ENCODE data around the gene FAM8A1. TPM values are rescaled to one million over a fixed set of nuclear protein-coding genes. Genes with fewer than 3 reads are reported as not detected.

Gene FAM8A1
- total and polyA plus RNA-seq, 2 of the 13 experiments (the other 11 are each of a cell fraction or from before 2014, with no cell fraction given) = 30.5 to 34.3 TPM

DNA sequence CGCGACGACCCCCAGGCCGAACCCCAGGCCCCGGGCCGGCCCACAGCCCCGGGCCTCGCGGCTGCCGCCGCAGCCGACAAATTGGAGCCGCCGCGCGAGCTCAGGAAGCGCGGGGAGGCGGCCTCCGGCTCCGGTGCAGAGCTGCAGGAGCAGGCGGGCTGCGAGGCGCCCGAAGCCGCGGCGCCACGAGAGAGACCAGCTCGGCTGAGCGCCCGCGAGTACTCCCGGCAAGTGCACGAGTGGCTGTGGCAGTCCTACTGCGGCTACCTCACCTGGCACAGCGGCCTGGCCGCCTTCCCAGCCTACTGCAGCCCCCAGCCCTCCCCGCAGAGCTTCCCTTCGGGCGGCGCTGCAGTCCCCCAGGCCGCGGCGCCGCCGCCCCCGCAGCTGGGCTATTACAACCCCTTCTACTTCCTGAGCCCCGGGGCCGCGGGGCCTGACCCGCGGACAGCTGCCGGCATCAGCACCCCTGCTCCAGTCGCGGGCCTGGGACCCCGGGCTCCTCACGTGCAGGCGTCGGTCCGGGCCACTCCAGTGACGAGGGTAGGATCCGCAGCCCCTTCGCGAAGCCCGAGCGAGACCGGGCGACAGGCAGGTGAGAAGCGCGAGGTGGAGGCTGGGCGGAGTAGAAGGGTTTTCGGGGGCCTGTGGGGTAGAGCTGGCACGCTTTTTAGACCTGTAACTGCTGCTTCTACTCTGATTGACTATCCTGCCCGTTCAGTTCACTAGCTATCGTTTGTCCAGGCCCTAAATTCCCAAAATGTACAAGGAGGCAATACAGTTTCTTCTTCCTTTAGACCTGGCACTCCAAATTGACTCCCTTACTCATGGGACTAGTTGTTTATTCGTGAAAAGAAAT lies 654 bp downstream of the FAM8A1 start (continued):
- TF ChIP-seq, protein P1, sequence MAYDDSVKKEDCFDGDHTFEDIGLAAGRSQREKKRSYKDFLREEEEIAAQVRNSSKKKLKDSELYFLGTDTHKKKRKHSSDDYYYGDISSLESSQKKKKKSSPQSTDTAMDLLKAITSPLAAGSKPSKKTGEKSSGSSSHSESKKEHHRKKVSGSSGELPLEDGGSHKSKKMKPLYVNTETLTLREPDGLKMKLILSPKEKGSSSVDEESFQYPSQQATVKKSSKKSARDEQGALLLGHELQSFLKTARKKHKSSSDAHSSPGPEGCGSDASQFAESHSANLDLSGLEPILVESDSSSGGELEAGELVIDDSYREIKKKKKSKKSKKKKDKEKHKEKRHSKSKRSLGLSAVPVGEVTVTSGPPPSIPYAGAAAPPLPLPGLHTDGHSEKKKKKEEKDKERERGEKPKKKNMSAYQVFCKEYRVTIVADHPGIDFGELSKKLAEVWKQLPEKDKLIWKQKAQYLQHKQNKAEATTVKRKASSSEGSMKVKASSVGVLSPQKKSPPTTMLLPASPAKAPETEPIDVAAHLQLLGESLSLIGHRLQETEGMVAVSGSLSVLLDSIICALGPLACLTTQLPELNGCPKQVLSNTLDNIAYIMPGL (CRISPR knock-in tag; IDR thresholded peaks at IDR 0.05; ENCODE audit: borderline replicate concordance in 1 of 2, low read depth in 1 of 2) = peak; percentile 15 to 68; a peak in 2 of 4 replicates
- TF ChIP-seq ZBTB14 (CRISPR knock-in tag; IDR thresholded peaks at IDR 0.05) = peak; percentile 14
- TF ChIP-seq, protein P2, sequence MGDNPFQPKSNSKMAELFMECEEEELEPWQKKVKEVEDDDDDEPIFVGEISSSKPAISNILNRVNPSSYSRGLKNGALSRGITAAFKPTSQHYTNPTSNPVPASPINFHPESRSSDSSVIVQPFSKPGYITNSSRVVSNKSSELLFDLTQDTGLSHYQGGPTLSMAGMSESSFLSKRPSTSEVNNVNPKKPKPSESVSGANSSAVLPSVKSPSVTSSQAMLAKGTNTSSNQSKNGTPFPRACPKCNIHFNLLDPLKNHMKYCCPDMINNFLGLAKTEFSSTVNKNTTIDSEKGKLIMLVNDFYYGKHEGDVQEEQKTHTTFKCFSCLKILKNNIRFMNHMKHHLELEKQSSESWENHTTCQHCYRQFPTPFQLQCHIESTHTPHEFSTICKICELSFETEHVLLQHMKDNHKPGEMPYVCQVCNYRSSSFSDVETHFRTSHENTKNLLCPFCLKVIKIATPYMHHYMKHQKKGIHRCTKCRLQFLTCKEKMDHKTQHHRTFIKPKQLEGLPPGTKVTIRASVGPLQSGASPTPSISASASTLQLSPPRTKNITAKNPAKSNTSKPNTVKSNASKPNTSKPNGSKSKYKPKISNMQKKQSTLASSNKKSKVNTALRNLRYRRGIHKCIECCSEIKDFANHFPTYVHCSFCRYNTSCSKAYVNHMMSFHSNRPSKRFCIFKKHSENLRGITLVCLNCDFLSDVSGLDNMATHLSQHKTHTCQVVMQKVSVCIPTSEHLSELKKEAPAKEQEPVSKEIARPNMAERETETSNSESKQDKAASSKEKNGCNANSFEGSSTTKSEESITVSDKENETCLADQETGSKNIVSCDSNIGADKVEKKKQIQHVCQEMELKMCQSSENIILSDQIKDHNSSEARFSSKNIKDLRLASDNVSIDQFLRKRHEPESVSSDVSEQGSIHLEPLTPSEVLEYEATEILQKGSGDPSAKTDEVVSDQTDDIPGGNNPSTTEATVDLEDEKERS (CRISPR knock-in tag; IDR thresholded peaks at IDR 0.05) = no peak
- no peak for TF ChIP-seq KAT2B (IDR thresholded peaks at IDR 0.05; ENCODE audit: borderline replicate concordance, low read depth, low read length)
- no peak for TF ChIP-seq RFXANK (CRISPR knock-in tag; IDR thresholded peaks at IDR 0.05)
- TF ChIP-seq, protein P3, sequence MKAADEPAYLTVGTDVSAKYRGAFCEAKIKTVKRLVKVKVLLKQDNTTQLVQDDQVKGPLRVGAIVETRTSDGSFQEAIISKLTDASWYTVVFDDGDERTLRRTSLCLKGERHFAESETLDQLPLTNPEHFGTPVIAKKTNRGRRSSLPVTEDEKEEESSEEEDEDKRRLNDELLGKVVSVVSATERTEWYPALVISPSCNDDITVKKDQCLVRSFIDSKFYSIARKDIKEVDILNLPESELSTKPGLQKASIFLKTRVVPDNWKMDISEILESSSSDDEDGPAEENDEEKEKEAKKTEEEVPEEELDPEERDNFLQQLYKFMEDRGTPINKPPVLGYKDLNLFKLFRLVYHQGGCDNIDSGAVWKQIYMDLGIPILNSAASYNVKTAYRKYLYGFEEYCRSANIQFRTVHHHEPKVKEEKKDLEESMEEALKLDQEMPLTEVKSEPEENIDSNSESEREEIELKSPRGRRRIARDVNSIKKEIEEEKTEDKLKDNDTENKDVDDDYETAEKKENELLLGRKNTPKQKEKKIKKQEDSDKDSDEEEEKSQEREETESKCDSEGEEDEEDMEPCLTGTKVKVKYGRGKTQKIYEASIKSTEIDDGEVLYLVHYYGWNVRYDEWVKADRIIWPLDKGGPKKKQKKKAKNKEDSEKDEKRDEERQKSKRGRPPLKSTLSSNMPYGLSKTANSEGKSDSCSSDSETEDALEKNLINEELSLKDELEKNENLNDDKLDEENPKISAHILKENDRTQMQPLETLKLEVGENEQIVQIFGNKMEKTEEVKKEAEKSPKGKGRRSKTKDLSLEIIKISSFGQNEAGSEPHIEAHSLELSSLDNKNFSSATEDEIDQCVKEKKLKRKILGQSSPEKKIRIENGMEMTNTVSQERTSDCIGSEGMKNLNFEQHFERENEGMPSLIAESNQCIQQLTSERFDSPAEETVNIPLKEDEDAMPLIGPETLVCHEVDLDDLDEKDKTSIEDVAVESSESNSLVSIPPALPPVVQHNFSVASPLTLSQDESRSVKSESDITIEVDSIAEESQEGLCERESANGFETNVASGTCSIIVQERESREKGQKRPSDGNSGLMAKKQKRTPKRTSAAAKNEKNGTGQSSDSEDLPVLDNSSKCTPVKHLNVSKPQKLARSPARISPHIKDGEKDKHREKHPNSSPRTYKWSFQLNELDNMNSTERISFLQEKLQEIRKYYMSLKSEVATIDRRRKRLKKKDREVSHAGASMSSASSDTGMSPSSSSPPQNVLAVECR (CRISPR knock-in tag; IDR thresholded peaks at IDR 0.05; ENCODE audit: borderline replicate concordance) = peak; percentile 81
- TF ChIP-seq, protein P4, sequence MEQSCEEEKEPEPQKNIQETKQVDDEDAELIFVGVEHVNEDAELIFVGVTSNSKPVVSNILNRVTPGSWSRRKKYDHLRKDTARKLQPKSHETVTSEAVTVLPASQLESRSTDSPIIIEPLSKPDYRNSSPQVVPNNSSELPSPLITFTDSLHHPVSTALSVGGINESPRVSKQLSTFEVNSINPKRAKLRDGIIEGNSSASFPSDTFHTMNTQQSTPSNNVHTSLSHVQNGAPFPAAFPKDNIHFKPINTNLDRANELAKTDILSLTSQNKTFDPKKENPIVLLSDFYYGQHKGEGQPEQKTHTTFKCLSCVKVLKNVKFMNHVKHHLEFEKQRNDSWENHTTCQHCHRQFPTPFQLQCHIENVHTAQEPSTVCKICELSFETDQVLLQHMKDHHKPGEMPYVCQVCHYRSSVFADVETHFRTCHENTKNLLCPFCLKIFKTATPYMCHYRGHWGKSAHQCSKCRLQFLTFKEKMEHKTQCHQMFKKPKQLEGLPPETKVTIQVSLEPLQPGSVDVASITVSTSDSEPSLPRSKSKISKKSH (CRISPR knock-in tag; IDR thresholded peaks at IDR 0.05; ENCODE audit: borderline replicate concordance) = peak; percentile 62; the same call in 1 of the 2 replicates
- no peak for TF ChIP-seq ZNF549 (CRISPR knock-in tag; IDR thresholded peaks at IDR 0.05)
- peak; percentile 63; the same call in 1 of the 2 replicates for TF ChIP-seq ZMYM2 (CRISPR knock-in tag; IDR thresholded peaks at IDR 0.05)
- TF ChIP-seq SMAD1 (CRISPR knock-in tag; IDR thresholded peaks at IDR 0.05; ENCODE audit: borderline replicate concordance, low read depth) = no peak
- peak; percentile 52; the same call in 1 of the 2 replicates for TF ChIP-seq ZNF264 (CRISPR knock-in tag; IDR thresholded peaks at IDR 0.05)
- TF ChIP-seq TCF7 (IDR thresholded peaks at IDR 0.05; ENCODE audit: low read depth) = no peak
- TF ChIP-seq LCORL (IDR thresholded peaks at IDR 0.05) = no peak
- TF ChIP-seq LCORL (CRISPR knock-in tag; IDR thresholded peaks at IDR 0.05) = peak; percentile 12
- 0 out of 2 replicates have a peak, but pooled peaks have one; percentile 16 for TF ChIP-seq HDAC1 (CRISPR knock-in tag; IDR thresholded peaks at IDR 0.05)
- no peak; the same call in 1 of the 2 replicates for TF ChIP-seq ZNF891 (CRISPR knock-in tag; IDR thresholded peaks at IDR 0.05)
